Prostate gland (tissue), 2 donors: ENCODE data around the gene MAML2.

Experiments
- POLR2A ChIP-seq: fragments of 450-650 bp; IDR thresholded peaks from one replicate; pipeline ENCODE4 v1.6.1; 2016; ENCODE audit warnings: antibody characterized with exemption, mild to moderate bottlenecking
- POLR2AphosphoS5 ChIP-seq: sonication (generic); formaldehyde crosslinking; IDR thresholded peaks from one replicate; pipeline ENCODE4 v1.6.1; 2017; ENCODE audit warnings: antibody characterized with exemption
- TF ChIP-seq, protein P1 (sequence below), 4 experiments: fragments of 200-600 bp in 2 of 4; fragments of 450-650 bp in 2 of 4; sonication (generic) in 2 of 4; IDR thresholded peaks; 1 replicate in 3 of 4; 2 replicates in 1 of 4; pipeline ENCODE4 v1.5.1; 2016 to 2019; ENCODE audit warnings: antibody characterized with exemption in 4 of 4, mild to moderate bottlenecking in 2 of 4, moderate library complexity in 2 of 4

DNA sequence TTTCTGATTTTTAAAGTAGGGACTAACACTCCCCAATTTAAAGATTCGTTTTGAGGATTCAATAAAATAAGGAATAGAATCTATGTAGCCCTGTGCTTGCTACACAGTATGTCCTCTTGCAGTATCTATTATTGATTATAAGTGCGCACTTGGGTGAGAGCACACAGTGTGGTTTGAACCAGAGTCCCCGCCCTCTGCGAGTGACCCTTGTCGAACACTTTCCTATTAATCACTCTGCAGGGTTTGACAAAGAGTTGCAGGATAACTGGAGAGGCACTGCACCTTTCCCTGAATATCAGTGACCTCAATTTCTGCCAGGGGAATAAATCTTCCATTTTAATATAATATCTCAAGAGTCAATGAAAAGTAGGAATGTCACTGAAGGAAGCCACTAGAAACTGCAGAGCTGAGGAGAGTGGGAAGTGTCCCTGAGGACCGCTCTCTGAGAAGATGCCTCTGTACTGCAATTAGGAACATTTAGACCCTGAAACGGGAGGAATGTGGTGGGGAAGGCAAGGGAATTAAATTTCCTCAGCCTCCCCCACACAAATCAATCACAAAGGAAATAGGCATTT lies 182.2 kb downstream of the MAML2 start:
- TF ChIP-seq, protein P1, sequence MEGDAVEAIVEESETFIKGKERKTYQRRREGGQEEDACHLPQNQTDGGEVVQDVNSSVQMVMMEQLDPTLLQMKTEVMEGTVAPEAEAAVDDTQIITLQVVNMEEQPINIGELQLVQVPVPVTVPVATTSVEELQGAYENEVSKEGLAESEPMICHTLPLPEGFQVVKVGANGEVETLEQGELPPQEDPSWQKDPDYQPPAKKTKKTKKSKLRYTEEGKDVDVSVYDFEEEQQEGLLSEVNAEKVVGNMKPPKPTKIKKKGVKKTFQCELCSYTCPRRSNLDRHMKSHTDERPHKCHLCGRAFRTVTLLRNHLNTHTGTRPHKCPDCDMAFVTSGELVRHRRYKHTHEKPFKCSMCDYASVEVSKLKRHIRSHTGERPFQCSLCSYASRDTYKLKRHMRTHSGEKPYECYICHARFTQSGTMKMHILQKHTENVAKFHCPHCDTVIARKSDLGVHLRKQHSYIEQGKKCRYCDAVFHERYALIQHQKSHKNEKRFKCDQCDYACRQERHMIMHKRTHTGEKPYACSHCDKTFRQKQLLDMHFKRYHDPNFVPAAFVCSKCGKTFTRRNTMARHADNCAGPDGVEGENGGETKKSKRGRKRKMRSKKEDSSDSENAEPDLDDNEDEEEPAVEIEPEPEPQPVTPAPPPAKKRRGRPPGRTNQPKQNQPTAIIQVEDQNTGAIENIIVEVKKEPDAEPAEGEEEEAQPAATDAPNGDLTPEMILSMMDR (IDR thresholded peaks at IDR 0.05): no peak
- TF ChIP-seq POLR2A: no peak
- TF ChIP-seq POLR2AphosphoS5: no peak
